ENCODE results near the gene BLACAT1. TPM values are rescaled to one million over a fixed set of nuclear protein-coding genes. Genes with fewer than 3 reads are reported as not detected.
A peak's percentile ranks its signal among the peaks of the same experiment; 100 is the strongest.

The BLACAT1 gene
- total RNA-seq (2021) (5.2 to 9.8 TPM (median 5.3 TPM) in 3 replicates), Bru-seq, nascent RNA (percentile 65 among the genes with signal in this experiment)
- long read RNA-seq, experiment 1, transcript BLACAT1-201 (1 exons, 2,994 nt) = major isoform, 11 of 11 reads
- long read RNA-seq, experiment 1, partial matches to known transcripts = 0 of 11 reads
- long read RNA-seq, experiment 1, other reads (novel, unspliced or antisense) = 0 of 11 reads
- long read RNA-seq, experiment 2, transcript BLACAT1-201 (1 exons, 2,994 nt) = major isoform, 5 of 5 reads
- long read RNA-seq, experiment 2, partial matches to known transcripts = 0 of 5 reads
- long read RNA-seq, experiment 2, other reads (novel, unspliced or antisense) = 0 of 5 reads
- long read RNA-seq, experiment 3 = 0 reads

- Mint-ChIP-seq H3K36me3 (no peaks in the 10 kb centered on the region), H3K4me1 (peaks cover 55% of the 10 kb centered on the region), H3K27ac (peak within 1 kb of the TSS; percentile 94), H3K27me3 (ENCODE audit: low read depth) (peaks cover 3% of the 10 kb centered on the region), H3K9me3 (no peaks in the 10 kb centered on the region), H3K4me3 (peak within 1 kb of the TSS; percentile 99)
- ATAC-seq = no peak
- CTCF ChIA-PET = interaction anchor here (0.8 to 12.4 kb wide), 19 partner anchors 8 to 182 kb away, joined by 3 to 205 read pairs (median 9); no protein-coding TSS in a partner anchor
- POLR2A ChIA-PET = interaction anchor here (0.8 to 4.5 kb wide), 13 partner anchors 8 to 961 kb away, joined by 3 to 48 read pairs (median 5); no protein-coding TSS in a partner anchor
- peak; percentile 43 for DNase-seq (ENCODE audit: low spot score)
- TF ChIP-seq HMGXB4 (CRISPR knock-in tag; IDR thresholded peaks at IDR 0.05) (0 out of 2 replicates have a peak, but pooled peaks have one; percentile 18), ZNF423 (CRISPR knock-in tag; IDR thresholded peaks at IDR 0.05) (no peak)
These were observed at the start of gene BLACAT1 for GRCh38 chr1:205455581-205456382. TSS of gene BLACAT1 (minus strand) at chr1:205456045.

- H3K27me3 Mint-ChIP-seq (ENCODE audit: low read depth) = no peaks in the 10 kb centered on the region
- H3K36me3 Mint-ChIP-seq = peaks cover 10% of the 10 kb centered on the region; the same call in 1 of the 2 replicates
- H3K4me3 Mint-ChIP-seq = peak overlapping the region; percentile 85
- TF ChIP-seq ZNF425 (CRISPR knock-in tag; conservative IDR thresholded peaks at IDR 0.05) (no peak), PRDM15 (CRISPR knock-in tag; IDR thresholded peaks at IDR 0.05) (peak; percentile 61), HMGA2 (CRISPR knock-in tag; IDR thresholded peaks at IDR 0.05) (no peak)
- no peaks in the 10 kb centered on the region for H3K9me3 Mint-ChIP-seq
- H3K4me1 Mint-ChIP-seq = peaks cover 57% of the 10 kb centered on the region
- DNase-seq (ENCODE audit: low spot score) = peak; percentile 50
- CTCF ChIA-PET = interaction anchor here (0.6 to 2.2 kb wide), 12 partner anchors 10 to 166 kb away, joined by 3 to 20 read pairs (median 5); no protein-coding TSS in a partner anchor
- POLR2A ChIA-PET = interaction anchor here (1.0 to 1.2 kb wide), 2 partner anchors 11 to 38 kb away, joined by 3 read pairs; no protein-coding TSS in a partner anchor
- H3K27ac Mint-ChIP-seq = 0 out of 2 replicates have a peak overlapping the region, but pooled peaks have one; percentile 19
- ATAC-seq = peak; percentile 10
These were observed 49.4 kb upstream of the BLACAT1 start for GRCh38 chr1:205505076-205505729.

- H3K27ac Mint-ChIP-seq = peak within 1 kb of the TSS; percentile 19; the same call in 1 of the 2 replicates
- peaks cover 57% of the 10 kb centered on the region for H3K4me1 Mint-ChIP-seq
- peak; percentile 80 for ATAC-seq
- H3K27me3 Mint-ChIP-seq (ENCODE audit: low read depth) = no peaks in the 10 kb centered on the region
- peaks cover 10% of the 10 kb centered on the region; the same call in 1 of the 2 replicates for H3K36me3 Mint-ChIP-seq
- H3K9me3 Mint-ChIP-seq = no peaks in the 10 kb centered on the region
- H3K4me3 Mint-ChIP-seq = peak within 1 kb of the TSS; percentile 85
- DNase-seq (ENCODE audit: low spot score) = peak; percentile 85
- CTCF ChIA-PET = interaction anchor here (0.6 to 1.9 kb wide), 10 partner anchors 12 to 165 kb away, joined by 3 to 20 read pairs (median 5); no protein-coding TSS in a partner anchor
- POLR2A ChIA-PET = interaction anchor here (0.8 to 1.2 kb wide), 3 partner anchors 12 to 39 kb away, joined by 3 to 4 read pairs (median 3); no protein-coding TSS in a partner anchor
- TF ChIP-seq ESRRA (CRISPR knock-in tag; IDR thresholded peaks at IDR 0.05; ENCODE audit: borderline replicate concordance) = no peak
- peak; percentile 57 for TF ChIP-seq FOXK1 (CRISPR knock-in tag; IDR thresholded peaks at IDR 0.05)
- TF ChIP-seq ZNF232 (CRISPR knock-in tag; IDR thresholded peaks at IDR 0.05) = 0 out of 2 replicates have a peak, but pooled peaks have one; percentile 69
- TF ChIP-seq ZNF281 (CRISPR knock-in tag; IDR thresholded peaks at IDR 0.05) = peak; percentile 16; the same call in 1 of the 2 replicates
- TF ChIP-seq KAT7 (CRISPR knock-in tag; IDR thresholded peaks at IDR 0.05; ENCODE audit: borderline replicate concordance) = no peak
- TF ChIP-seq TEAD1 (CRISPR knock-in tag; IDR thresholded peaks at IDR 0.05) = peak; percentile 44; the same call in 1 of the 2 replicates
- peak; percentile 65; the same call in 1 of the 2 replicates for TF ChIP-seq ZBTB21 (CRISPR knock-in tag; IDR thresholded peaks at IDR 0.05; ENCODE audit: borderline replicate concordance)
- no peak for TF ChIP-seq ZNF416 (CRISPR knock-in tag; IDR thresholded peaks at IDR 0.05)
- TF ChIP-seq ZNF263 (CRISPR knock-in tag; IDR thresholded peaks at IDR 0.05; ENCODE audit: low read depth) = peak; percentile 97
- peak; percentile 66 for TF ChIP-seq SP1 (CRISPR knock-in tag; conservative IDR thresholded peaks at IDR 0.05)
These were observed 48.6 kb upstream of the BLACAT1 start, which contains the start of gene CDK18 for GRCh38 chr1:205504311-205505075. TSS of gene CDK18 (plus strand) at chr1:205504669. CDS start at chr1:205523168, 18,499 bp downstream.

Data from WTC11 (cell line).